ENCODE results near the gene PTPRK. TPM values are rescaled to one million over a fixed set of nuclear protein-coding genes. Genes with fewer than 3 reads are reported as not detected.

The PTPRK gene
- total and polyA plus RNA-seq, 10 of the 15 experiments (the other 5 are each of a cell fraction or from before 2014, with no cell fraction given), result 0.23 to 1.9 (median 0.55) TPM

GRCh38 chr6:128495536-128496333 lies 24.7 kb downstream of the PTPRK start (continued):
- TF ChIP-seq MYC (IDR thresholded peaks at IDR 0.05; ENCODE audit: insufficient read depth, insufficient read length, insufficient replicate concordance, low read length, severe bottlenecking) (no peak), ZNF274 (IDR thresholded peaks at IDR 0.05; ENCODE audit: insufficient read depth, insufficient read length) (no peak), GATAD2B (conservative IDR thresholded peaks at IDR 0.05; ENCODE audit: low read depth) (no peak), E2F4 (IDR thresholded peaks at IDR 0.05; ENCODE audit: low read depth, low read length) (no peak)
- TF ChIP-seq, protein P1, sequence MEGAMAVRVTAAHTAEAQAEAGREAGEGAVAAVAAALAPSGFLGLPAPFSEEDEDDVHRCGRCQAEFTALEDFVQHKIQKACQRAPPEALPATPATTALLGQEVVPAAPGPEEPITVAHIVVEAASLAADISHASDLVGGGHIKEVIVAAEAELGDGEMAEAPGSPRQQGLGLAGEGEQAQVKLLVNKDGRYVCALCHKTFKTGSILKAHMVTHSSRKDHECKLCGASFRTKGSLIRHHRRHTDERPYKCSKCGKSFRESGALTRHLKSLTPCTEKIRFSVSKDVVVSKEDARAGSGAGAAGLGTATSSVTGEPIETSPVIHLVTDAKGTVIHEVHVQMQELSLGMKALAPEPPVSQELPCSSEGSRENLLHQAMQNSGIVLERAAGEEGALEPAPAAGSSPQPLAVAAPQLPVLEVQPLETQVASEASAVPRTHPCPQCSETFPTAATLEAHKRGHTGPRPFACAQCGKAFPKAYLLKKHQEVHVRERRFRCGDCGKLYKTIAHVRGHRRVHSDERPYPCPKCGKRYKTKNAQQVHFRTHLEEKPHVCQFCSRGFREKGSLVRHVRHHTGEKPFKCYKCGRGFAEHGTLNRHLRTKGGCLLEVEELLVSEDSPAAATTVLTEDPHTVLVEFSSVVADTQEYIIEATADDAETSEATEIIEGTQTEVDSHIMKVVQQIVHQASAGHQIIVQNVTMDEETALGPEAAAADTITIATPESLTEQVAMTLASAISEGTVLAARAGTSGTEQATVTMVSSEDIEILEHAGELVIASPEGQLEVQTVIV (IDR thresholded peaks at IDR 0.05; ENCODE audit: borderline replicate concordance, partially characterized antibody), result no peak

DNA sequence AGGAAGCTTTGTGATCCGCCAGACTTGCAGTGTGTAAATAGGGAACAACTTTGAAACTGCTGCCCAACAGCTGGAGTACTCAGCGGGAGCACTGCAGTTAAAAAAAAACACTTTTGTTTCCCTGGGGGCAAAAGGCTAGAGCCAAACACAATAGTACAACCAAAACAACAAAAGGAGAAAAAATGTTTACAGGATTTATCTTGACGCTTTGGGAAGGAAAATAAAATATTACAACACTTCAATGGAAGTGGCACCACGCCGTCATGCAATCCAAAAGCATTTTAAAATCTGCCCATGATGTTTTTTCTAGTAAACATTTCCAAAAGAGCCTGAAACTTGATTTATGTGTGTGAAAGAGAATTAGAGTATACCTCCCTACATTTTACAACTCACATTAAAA lies 26.0 kb downstream of the PTPRK start:
- intact Hi-C loops (cut with micrococcal nuclease; ENCODE audit: unreplicated experiment), result no loop called here
- WGBS (ENCODE audit: insufficient coverage, insufficient replicate concordance, low lambda C conversion rate, missing lambda C conversion rate), result 31% methylated on average over 5 of the region's 5 CpGs
- TF ChIP-seq IKZF2 (IDR thresholded peaks at IDR 0.05) (no peak), ZBED1 (IDR thresholded peaks at IDR 0.05; ENCODE audit: borderline replicate concordance) (no peak), ZBTB4 (CRISPR knock-in tag; IDR thresholded peaks at IDR 0.05) (no peak), DPF2 (IDR thresholded peaks at IDR 0.05) (no peak), NRF1 (conservative IDR thresholded peaks at IDR 0.05; ENCODE audit: low read depth, low read length) (no peak), MYB (IDR thresholded peaks at IDR 0.05; ENCODE audit: borderline replicate concordance, low read depth, low read length) (no peak), NR2F1 (conservative IDR thresholded peaks at IDR 0.05) (no peak), ATF3 (IDR thresholded peaks at IDR 0.05; ENCODE audit: borderline replicate concordance, extremely low read depth, low read depth, low read length) (no peak), WRNIP1 (IDR thresholded peaks at IDR 0.05; ENCODE audit: borderline replicate concordance, low read depth, low read length) (no peak), GATAD2B (conservative IDR thresholded peaks at IDR 0.05; ENCODE audit: low read depth) (no peak)

More for the DNA sequence above, 26.0 kb downstream of the PTPRK start:
- no peaks in the 10 kb centered on the region for H3K9me3 ChIP-seq (replicated peaks; ENCODE audit: control insufficient read depth, insufficient read depth, low read length)
- ChIA-PET SMC1A (ENCODE audit: uncharacterized antibody, unreplicated experiment) (no interaction called here), RAD21 (ENCODE audit: unreplicated experiment) (no interaction called here), CTCF (no interaction called here), POLR2A (no interaction called here)
- no peaks in the 10 kb centered on the region for H4K20me1 ChIP-seq (ENCODE audit: control insufficient read depth, insufficient read depth)
- H3K79me2 ChIP-seq (ENCODE audit: control insufficient read depth, insufficient read depth, low read length), result no peaks in the 10 kb centered on the region
- H3K4me2 ChIP-seq (ENCODE audit: control insufficient read depth, insufficient read depth), result no peak overlapping the region
- no peaks in the 10 kb centered on the region for H3K27me3 ChIP-seq (replicated peaks in 1 of 2; ENCODE audit: control insufficient read depth in 2 of 2, insufficient read depth in 2 of 2, low read length in 1 of 2)
- H3K4me3 ChIP-seq, result no peak overlapping the region
- DNase-seq (ENCODE audit: low read depth, low spot score), result no peak
- no peak for FAIRE-seq
- BruUV-seq (replicated peaks), result no TSS peak
- no peak overlapping the region for H2AFZ ChIP-seq (ENCODE audit: control insufficient read depth, low read depth, low read length)
- in situ Hi-C loops (cut with MboI), result no loop called here
- H3K4me1 ChIP-seq (ENCODE audit: control insufficient read depth, insufficient read depth, low read length), result no peaks in the 10 kb centered on the region
- no peak overlapping the region for H3K27ac ChIP-seq (ENCODE audit: control insufficient read depth, insufficient read depth)
- no peak for ATAC-seq
- no peaks in the 10 kb centered on the region for H3K36me3 ChIP-seq (ENCODE audit: control insufficient read depth in 2 of 2, insufficient read depth in 2 of 2, low read length in 1 of 2)
- no peak overlapping the region for H3K9ac ChIP-seq (ENCODE audit: control insufficient read depth, insufficient read depth, low read length)

Data from GM12878 (cell line).